GM12873 (cell line): ENCODE data around the gene CDK12.

ENCODE experiments used
- TF ChIP-seq, protein P1 (sequence below): IDR thresholded peaks from 2 replicates; pipeline ENCODE4 v1.5.1; 2012; ENCODE audit warnings: low read depth, mild to moderate bottlenecking, moderate library complexity, low read length, control low read depth; ENCODE audit not compliant: insufficient read depth; ENCODE audit errors: missing control alignments

The CDK12 gene

DNA sequence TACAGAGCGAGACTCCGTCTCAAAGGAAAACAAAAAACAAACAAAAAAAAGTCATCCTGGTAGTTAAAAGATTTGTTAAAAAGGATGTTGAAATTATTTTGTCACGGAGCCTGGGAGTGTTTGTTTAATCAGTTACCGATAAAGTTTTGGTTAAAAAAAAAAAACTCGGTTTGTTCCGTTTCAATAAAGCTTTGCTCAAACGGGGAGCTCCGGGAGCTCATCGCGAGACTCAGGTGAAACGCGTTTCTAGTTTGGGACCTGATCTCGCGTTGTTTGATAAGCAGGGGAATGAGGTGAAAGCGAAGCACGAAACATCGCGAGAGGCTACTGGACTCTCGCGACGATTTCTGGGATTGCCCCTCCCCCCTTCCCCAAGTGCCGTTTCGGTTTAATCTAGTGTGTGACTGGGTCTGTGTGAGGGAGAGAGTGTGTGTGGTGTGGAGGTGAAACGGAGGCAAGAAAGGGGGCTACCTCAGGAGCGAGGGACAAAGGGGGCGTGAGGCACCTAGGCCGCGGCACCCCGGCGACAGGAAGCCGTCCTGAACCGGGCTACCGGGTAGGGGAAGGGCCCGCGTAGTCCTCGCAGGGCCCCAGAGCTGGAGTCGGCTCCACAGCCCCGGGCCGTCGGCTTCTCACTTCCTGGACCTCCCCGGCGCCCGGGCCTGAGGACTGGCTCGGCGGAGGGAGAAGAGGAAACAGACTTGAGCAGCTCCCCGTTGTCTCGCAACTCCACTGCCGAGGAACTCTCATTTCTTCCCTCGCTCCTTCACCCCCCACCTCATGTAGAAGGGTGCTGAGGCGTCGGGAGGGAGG is at the start of gene CDK12:
CDK12 (plus strand) TSS at position 374 of the 813 bp plus-strand sequence. CDS start 586 bp downstream, outside the sequence.
- TF ChIP-seq, protein P1, sequence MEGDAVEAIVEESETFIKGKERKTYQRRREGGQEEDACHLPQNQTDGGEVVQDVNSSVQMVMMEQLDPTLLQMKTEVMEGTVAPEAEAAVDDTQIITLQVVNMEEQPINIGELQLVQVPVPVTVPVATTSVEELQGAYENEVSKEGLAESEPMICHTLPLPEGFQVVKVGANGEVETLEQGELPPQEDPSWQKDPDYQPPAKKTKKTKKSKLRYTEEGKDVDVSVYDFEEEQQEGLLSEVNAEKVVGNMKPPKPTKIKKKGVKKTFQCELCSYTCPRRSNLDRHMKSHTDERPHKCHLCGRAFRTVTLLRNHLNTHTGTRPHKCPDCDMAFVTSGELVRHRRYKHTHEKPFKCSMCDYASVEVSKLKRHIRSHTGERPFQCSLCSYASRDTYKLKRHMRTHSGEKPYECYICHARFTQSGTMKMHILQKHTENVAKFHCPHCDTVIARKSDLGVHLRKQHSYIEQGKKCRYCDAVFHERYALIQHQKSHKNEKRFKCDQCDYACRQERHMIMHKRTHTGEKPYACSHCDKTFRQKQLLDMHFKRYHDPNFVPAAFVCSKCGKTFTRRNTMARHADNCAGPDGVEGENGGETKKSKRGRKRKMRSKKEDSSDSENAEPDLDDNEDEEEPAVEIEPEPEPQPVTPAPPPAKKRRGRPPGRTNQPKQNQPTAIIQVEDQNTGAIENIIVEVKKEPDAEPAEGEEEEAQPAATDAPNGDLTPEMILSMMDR, result no peak

DNA sequence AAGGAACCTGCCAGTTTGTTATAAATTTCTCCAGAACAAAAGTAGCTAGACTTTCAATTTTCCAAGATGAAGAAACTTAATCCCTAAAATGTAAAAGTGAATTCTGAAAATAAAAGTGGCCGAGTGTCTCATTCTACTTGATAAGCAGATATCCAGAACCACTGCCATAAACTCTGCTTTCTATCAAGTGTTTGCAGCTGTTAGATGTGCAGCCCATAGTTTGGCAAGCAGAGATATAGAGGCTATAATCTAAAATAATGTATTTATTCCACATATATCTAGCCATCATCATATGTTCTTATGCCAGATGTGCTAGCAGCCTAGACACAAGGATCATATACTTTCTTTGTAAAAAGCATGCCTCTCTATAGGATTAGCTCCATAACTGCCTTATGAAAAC is 45.1 kb upstream of the CDK12 start:
- TF ChIP-seq, protein P1, result no peak

DNA sequence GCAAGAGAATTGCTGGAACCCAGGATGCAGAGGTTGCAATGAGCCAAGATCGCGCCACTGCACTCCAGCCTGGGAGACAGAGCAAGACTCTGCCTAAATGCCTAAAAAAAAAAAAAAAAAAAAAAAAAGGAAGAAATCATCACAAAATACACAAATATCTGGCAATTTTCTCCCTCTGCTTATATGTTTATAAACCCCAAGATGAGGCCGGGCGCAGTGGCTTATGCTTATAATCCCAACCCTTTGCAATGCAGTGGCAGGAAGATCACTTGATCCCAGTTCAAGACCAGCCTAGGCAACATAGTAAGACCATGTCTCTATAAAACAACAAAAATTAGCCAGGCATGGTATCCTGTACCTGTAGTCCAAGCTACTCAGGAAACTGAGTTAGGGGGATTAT is 31.7 kb upstream of the CDK12 start:
- TF ChIP-seq, protein P1, result no peak

DNA sequence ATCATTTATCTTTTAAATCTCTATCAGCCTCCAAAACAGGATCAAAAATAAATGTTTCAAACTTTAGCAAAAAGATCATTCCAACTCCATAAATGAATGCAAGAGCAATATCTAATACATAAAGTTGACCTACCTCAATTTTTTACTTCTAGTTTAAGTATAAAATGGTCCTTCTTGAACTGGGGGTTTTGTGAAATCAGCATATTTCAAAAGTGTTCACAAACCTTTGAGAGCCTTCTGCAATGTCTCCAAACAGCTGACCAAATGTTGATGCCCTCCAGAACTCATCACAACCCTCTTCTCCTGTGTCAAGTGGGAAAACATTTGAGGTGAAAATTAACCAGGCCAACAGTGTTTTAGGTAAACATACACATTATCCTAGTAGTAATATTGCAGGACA is 18.0 kb upstream of the CDK12 start:
- TF ChIP-seq, protein P1, result no peak

DNA sequence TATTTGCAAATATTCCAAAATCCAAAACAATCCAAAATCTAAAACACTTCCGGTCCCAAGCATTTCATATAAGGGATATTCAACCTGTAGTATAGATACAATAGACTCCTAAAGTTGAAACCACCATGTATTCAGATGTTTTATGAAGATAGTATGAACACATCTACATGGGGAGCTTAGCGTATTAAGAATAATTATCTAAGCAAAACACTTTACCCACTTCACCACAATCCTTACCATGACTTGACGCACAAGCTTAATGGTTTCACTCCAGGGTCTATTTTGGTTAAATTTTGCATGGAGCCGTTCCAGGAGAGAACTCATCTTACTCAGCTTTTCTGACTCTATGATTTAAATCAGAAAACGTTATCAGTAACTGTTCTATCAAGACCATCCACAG is 13.7 kb upstream of the CDK12 start:
- TF ChIP-seq, protein P1, result no peak

DNA sequence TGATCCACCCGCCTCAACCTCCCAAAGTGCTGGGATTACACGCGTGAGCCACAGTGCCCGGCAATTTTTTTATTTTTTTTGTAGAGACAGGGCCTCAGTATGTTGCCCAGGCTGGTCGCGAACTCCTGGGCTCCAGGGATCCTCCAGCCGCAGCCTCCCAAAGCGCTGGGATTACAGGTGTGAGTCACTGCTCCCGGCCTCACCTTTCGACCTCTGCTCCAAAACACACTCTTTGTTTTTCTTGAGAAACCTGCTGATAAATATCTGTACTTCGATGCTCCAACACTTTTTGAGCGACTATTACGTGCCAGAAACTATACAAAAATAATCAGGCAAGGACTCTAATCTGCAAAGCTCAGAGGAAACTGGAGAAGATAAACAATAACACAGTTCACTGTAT is 11.2 kb upstream of the CDK12 start:
- TF ChIP-seq, protein P1, result no peak

DNA sequence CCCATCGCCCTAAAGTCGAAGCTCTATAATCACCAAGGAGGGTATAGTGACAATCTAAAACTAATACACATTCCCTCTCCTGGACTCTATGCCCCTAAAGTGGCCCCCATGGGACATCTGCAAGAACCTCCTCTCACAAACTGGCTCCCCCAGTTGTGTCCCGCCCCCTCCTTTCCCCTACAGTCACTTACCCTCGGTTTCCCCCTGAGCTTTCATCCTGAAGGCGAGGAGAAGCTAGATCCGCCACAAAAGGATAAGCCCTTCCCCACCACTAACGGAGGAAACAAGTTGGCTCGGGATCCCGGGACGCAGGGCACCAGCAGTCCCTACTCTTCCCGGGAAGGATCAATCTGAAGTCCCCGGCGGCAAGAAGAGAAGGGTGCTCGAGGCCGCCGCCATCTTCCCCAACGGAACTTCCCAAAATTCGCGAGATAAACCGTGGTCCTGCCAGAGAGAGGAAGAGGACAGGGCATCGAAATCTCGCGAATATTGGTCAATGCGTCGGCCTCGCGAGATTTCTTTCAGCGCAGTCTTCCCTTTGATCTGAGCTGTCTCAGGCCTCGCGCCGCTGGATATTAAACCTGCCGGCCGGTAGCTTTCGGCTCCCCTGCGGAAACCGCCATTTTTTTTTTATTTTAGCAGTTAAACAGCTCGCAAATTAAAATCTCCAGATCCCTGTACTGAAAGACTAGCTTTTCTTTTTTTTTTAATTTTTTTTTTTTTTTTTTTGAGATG is 10.3 kb upstream of the CDK12 start, which contains the start of gene MED1:
MED1 (minus strand) TSS at position 417 of the 735 bp plus-strand sequence; CDS start at position 216, 201 bp downstream.
- TF ChIP-seq, protein P1, result no peak
